Muscle layer of duodenum (tissue), 2 donors: ENCODE measurements around the gene ADAP1.
"Not testable (repeated sequence)": the region's sequence is repeated elsewhere in the genome, so short reads cannot be mapped to it uniquely, and the experiment has no call there.

Experiments used
- H3K27ac ChIP-seq: one replicate; pipeline ENCODE4 v1.7.0; 2013; ENCODE audit warnings: mild to moderate bottlenecking, low read length
- H3K27me3 ChIP-seq: one replicate; pipeline ENCODE4 v1.7.0; 2013; ENCODE audit warnings: low read depth, mild to moderate bottlenecking, control low read depth, low read length
- H3K36me3 ChIP-seq, 2 donors: one replicate each; pipeline ENCODE4 v1.7.0; 2013; ENCODE audit warnings: low read length in 2 of 2, control low read depth in 1 of 2, mild to moderate bottlenecking in 1 of 2; ENCODE audit not compliant: insufficient read depth in 2 of 2, control insufficient read depth in 1 of 2
- H3K4me1 ChIP-seq, 2 donors: one replicate each; pipeline ENCODE4 v1.7.0; 2013; ENCODE audit warnings: low read length in 2 of 2, mild to moderate bottlenecking in 2 of 2, control low read depth in 1 of 2, moderate library complexity in 1 of 2; ENCODE audit not compliant: insufficient read depth in 2 of 2, control insufficient read depth in 1 of 2
- H3K4me3 ChIP-seq, 2 donors: one replicate each; pipeline ENCODE4 v1.7.0; 2013; ENCODE audit warnings: low read length in 2 of 2, low read depth in 1 of 2, mild to moderate bottlenecking in 1 of 2
- H3K9me3 ChIP-seq, 2 donors: one replicate each; pipeline ENCODE4 v1.7.0; 2013; ENCODE audit warnings: low read length in 2 of 2, control low read depth in 1 of 2, mild to moderate bottlenecking in 1 of 2; ENCODE audit not compliant: control insufficient read depth in 1 of 2
- donor health status: healthy.

ADAP1 gene

DNA sequence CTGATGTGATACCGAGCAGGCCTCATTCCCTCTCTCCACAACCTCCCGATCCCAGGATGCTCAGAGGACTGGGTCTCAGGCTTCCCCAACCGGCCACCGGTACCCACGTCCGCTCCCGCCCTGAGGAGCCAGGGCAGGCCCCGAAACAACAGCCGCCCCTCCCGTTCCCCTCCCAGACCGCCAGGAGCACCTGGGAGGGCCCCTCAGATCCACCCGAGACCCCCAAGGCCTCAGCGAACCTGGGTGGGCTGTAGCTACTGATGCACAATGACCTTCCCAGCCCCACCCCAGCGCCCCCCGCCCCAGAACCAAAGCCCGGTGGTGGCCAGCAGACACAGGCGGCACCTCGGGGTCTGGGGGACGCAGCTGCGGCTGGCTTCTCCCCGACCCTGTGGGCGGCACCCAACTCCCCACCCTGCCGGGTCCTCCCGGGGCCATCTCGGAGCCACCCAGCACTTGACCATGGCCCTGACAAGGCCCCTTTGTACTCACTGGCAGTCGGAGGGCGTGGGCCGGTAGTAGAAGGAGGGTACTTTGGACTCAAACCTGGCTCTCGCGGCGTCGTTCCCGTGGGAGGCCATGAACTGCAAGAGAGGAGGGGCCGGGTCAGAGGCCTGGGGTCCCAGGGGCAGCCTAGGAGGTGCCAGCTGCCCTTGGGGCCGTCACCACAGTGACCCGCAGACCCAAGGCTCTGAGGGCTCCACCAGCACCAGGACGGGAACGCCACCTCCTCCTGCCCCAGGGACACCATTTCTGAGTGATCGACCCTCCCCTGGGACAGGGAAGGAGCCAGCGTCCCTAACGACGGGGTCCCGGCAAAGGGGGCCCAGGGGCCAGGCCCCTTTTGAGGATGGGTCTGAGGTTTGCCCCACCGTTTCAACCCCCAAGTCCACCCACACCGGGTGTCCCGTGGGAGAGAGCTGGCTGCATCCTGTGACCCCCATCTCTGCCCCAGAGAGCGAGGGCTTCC, 28.1 kb downstream of the ADAP1 start:
- no peaks in the 10 kb centered on the region for H3K36me3 ChIP-seq
- no peaks in the 10 kb centered on the region for H3K9me3 ChIP-seq
- H3K27ac ChIP-seq, result peak overlapping the region; percentile 85
- H3K27me3 ChIP-seq, result no peaks in the 10 kb centered on the region
- H3K4me3 ChIP-seq, result no peak overlapping the region
- peaks cover 0 to 50% of the 10 kb centered on the region in 2 donors for H3K4me1 ChIP-seq

GRCh38 chr7:925601-926000, 28.9 kb downstream of the ADAP1 start:
- Histone ChIP-seq H3K9me3 (no peaks in the 10 kb centered on the region), H3K27ac (no peak overlapping the region), H3K27me3 (no peaks in the 10 kb centered on the region), H3K36me3 (no peaks in the 10 kb centered on the region), H3K4me1 (peaks cover 0 to 50% of the 10 kb centered on the region in 2 donors), H3K4me3 (no peak overlapping the region)

DNA sequence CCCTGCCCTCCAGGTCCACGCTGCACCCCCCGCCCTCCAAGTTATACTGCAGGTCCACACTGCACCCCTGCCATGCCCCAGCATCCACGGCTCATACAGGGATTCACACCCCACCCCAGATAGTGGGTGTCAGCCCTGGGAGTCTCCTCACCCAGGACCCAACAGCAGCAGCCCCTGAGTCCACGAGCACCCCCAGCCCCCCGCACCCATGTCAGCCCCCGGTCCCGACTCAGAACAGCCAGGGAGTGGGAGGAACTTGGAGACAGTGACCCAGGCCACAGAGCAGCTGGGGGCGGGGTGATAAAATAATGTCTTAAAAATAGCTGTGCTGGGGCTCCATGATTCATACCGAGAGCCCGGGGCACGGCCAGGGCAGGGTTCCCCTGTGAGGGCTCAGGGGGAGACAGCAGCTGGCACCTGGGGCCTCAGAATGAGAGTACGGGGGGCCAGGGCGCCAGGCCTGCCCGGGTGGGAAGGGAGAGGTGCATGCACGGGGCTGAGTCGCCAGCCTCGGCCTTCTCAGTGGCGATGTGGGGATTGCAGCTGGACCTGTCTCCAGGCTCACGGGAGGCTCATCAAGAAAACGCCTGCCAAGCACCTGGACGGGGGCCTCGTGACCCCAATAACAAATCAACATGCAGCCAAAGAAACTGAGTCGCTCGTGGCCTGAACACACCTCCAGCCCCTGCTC, 29.8 kb downstream of the ADAP1 start:
- Histone ChIP-seq H3K4me1 (peaks cover 0 to 50% of the 10 kb centered on the region in 2 donors), H3K27me3 (no peaks in the 10 kb centered on the region), H3K4me3 (no peak overlapping the region), H3K36me3 (no peaks in the 10 kb centered on the region), H3K27ac (no peak overlapping the region), H3K9me3 (no peaks in the 10 kb centered on the region)

- not testable (repeated sequence) for H3K36me3 ChIP-seq, H3K27me3 ChIP-seq, H3K9me3 ChIP-seq, H3K4me3 ChIP-seq, H3K27ac ChIP-seq
- peaks cover 0 to 50% of the 10 kb centered on the region in 2 donors for H3K4me1 ChIP-seq
Measured at GRCh38 chr7:924042-924441, 30.4 kb downstream of the ADAP1 start.

- peak overlapping the region; percentile 60 for H3K27ac ChIP-seq
- no peaks in the 10 kb centered on the region for H3K27me3 ChIP-seq
- H3K36me3 ChIP-seq, result peaks cover 0 to 5% of the 10 kb centered on the region in 2 donors
- no peaks in the 10 kb centered on the region for H3K9me3 ChIP-seq
- no peak overlapping the region for H3K4me3 ChIP-seq
- peaks cover 0 to 50% of the 10 kb centered on the region in 2 donors for H3K4me1 ChIP-seq
Measured at GRCh38 chr7:923108-924041, 31.1 kb downstream of the ADAP1 start.

DNA sequence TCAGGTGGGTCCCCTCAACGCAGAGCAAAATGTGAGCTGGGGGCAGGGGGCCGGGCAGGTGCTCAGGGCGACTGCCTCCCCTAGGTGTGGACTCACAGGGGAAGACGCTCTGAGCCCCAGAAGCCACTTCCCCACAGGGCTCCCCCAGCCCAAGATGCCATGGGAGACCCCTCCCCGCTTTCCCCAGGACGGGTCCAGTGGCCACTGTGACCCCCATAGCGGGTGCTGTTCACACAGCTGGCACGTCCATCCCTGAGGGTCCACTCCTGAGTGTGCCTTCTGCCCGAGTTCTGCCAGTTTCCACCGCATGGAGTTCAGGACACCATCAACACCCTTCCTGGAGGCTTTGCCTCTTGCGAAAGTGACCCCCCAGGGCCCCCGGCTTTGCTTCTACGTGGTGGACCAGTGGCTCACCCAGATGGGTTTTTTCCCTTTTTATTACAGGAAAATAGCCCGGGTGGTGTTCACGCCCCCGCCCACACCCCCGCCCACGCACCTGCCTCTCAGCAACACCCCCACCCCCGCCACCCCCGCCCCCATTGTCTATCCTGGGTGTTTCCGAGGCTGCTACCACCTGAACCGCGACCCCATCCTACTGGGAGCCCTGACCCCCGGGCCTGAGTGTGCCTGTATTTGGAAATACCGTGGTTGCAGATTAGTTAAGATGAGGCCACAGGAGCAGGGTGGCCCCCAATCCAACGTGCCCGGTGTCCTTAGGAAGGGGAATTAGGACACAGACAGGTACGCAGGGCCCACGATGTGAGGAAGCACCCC, 32.0 kb downstream of the ADAP1 start:
- Histone ChIP-seq H3K27ac (peak overlapping the region; percentile 60), H3K4me3 (no peak overlapping the region), H3K9me3 (no peaks in the 10 kb centered on the region), H3K27me3 (no peaks in the 10 kb centered on the region), H3K36me3 (peaks cover 0 to 5% of the 10 kb centered on the region in 2 donors), H3K4me1 (peaks cover 0 to 44% of the 10 kb centered on the region in 2 donors)

- no peaks in the 10 kb centered on the region for H3K9me3 ChIP-seq
- no peak overlapping the region for H3K4me3 ChIP-seq
- H3K27me3 ChIP-seq, result no peaks in the 10 kb centered on the region
- peaks cover 0 to 5% of the 10 kb centered on the region in 2 donors for H3K36me3 ChIP-seq
- peaks cover 0 to 38% of the 10 kb centered on the region in 2 donors for H3K4me1 ChIP-seq
- H3K27ac ChIP-seq, result no peak overlapping the region
Measured at GRCh38 chr7:921581-922333, 32.7 kb downstream of the ADAP1 start.

DNA sequence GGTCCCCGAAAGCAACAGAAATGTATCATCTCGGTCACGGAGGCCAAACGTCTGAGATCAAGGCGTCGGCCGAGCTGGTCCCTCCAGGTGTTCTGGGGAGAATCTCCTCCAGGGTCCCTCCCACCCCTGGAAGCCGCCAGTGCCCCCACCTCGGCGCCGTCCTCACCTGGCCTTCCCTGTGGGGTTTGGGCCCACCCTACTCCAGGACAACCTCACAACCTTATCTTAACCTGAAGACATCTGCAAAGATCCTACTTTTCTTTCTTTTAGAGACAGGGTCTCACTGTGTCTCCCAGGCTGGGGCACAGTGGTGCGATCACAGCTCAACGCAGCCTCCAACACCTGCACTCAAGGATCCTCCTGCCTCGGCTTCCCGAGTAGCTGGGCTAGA, 33.4 kb downstream of the ADAP1 start:
- Histone ChIP-seq H3K27ac (no peak overlapping the region), H3K4me3 (no peak overlapping the region), H3K4me1 (peaks cover 0 to 40% of the 10 kb centered on the region in 2 donors), H3K36me3 (peaks cover 0 to 5% of the 10 kb centered on the region in 2 donors), H3K9me3 (no peaks in the 10 kb centered on the region), H3K27me3 (no peaks in the 10 kb centered on the region)

DNA sequence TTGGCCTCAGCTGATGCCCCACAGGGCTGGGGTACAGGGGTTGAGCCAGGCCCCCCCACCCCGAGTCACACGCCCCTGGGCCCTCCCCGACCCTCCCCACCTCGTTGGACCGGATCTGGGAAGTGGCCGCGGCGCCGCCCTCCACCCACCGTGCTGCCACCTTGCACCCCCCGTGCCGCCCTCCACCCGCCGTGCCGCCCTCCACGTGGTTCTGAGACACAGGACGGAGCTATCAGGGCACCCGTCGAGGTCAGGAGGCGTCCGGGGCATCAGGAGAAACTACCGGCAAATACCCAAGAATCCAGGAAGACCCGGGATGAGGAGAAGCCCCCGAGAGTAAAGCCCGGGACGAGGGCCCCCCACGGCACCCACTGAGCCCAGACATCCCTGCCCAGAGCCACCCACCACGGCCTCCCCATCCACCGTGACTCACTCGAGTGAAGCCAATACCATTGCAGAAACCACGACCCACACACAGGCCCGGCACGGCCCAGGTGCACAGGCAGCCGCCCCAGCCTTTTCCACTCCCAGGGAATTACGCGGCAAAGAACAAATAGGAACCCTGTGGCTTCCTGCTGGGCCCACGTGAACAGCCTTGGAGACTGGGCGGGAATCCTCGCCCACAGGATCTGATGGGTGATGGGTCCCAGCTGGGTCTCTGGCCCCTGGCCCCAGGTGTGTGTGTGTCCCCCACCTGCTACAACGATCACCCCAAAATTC, 34.0 kb downstream of the ADAP1 start:
- Histone ChIP-seq H3K27me3 (no peaks in the 10 kb centered on the region), H3K27ac (no peak overlapping the region), H3K9me3 (no peaks in the 10 kb centered on the region), H3K4me3 (no peak overlapping the region), H3K36me3 (peaks cover 0 to 5% of the 10 kb centered on the region in 2 donors), H3K4me1 (peaks cover 0 to 36% of the 10 kb centered on the region in 2 donors)
